Suprapubic skin (tissue), 4 donors: Measurements from ENCODE around the gene SLC16A10.

ENCODE experiments used
- EP300 ChIP-seq: sonication (generic); formaldehyde crosslinking; IDR thresholded peaks from one replicate; pipeline ENCODE4 v1.6.1; 2017; ENCODE audit warnings: antibody characterized with exemption
- POLR2A ChIP-seq, 2 donors: fragments of 450-650 bp; IDR thresholded peaks; one replicate each; pipeline ENCODE4 v1.6.1; 2017; ENCODE audit warnings: antibody characterized with exemption in 2 of 2, mild to moderate bottlenecking in 2 of 2, moderate library complexity in 2 of 2
- POLR2AphosphoS5 ChIP-seq, 3 donors: sonication (generic); formaldehyde crosslinking; IDR thresholded peaks; one replicate each; pipeline ENCODE4 v1.6.1; 2017; ENCODE audit warnings: antibody characterized with exemption in 3 of 3
- TF ChIP-seq, protein P1 (sequence below), 2 donors: fragments of 200-600 bp in 1 of 2; fragments of 450-650 bp in 1 of 2; sonication (generic) in 1 of 2; IDR thresholded peaks; one replicate each; pipeline ENCODE4 v1.5.1; 2016 to 2019; ENCODE audit warnings: antibody characterized with exemption in 2 of 2, mild to moderate bottlenecking in 1 of 2, moderate library complexity in 1 of 2

DNA sequence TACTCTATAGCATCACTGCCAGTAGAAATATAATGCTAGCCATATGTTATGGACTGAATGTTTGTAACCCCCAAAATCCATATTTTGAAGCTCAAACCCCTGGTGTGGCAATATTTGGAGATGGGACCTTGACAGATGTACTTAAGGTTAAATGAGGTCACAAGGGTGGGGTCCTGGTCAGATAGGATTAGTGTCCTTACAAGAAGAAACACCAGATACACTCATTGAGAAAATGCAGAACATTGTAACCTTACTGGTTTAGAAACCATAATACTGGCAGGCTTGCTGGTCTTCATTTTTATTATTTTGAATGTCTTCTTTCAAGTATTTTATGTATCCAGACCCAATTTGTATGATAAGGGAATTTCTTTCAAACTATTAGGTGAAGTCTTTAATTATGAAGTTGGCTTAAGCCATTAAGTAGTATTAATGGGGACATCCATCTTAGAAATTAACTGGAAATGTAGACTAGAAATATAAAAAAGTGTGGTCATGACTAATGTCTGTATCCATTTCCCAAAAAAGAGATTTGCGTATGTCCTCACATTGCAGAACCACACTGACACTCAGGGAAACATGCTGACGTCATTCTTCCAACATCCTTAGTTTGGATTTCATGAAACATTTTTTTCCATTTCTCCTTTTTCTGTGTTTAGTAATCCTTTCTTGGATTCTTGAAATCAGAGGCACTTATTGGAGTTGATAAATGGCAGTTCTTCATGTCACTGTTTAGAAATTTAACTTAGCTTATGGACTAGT, 32.4 kb downstream of the SLC16A10 start:
- no peak for TF ChIP-seq POLR2AphosphoS5 (IDR thresholded peaks at IDR 0.05)
- TF ChIP-seq, protein P1, sequence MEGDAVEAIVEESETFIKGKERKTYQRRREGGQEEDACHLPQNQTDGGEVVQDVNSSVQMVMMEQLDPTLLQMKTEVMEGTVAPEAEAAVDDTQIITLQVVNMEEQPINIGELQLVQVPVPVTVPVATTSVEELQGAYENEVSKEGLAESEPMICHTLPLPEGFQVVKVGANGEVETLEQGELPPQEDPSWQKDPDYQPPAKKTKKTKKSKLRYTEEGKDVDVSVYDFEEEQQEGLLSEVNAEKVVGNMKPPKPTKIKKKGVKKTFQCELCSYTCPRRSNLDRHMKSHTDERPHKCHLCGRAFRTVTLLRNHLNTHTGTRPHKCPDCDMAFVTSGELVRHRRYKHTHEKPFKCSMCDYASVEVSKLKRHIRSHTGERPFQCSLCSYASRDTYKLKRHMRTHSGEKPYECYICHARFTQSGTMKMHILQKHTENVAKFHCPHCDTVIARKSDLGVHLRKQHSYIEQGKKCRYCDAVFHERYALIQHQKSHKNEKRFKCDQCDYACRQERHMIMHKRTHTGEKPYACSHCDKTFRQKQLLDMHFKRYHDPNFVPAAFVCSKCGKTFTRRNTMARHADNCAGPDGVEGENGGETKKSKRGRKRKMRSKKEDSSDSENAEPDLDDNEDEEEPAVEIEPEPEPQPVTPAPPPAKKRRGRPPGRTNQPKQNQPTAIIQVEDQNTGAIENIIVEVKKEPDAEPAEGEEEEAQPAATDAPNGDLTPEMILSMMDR (IDR thresholded peaks at IDR 0.05), result no peak
- TF ChIP-seq EP300, result no peak
- no peak for TF ChIP-seq POLR2A (IDR thresholded peaks at IDR 0.05)
